ENCODE measurements around the gene KIR2DL3. TPM values are rescaled to one million over a fixed set of nuclear protein-coding genes. Genes with fewer than 3 reads are reported as not detected.
"Not testable (repeated sequence)": the region's sequence is repeated elsewhere in the genome, so short reads cannot be mapped to it uniquely, and the experiment has no call there.

KIR2DL3 gene
- not detected for total RNA-seq
- polyA plus RNA-seq, result not detected

DNA sequence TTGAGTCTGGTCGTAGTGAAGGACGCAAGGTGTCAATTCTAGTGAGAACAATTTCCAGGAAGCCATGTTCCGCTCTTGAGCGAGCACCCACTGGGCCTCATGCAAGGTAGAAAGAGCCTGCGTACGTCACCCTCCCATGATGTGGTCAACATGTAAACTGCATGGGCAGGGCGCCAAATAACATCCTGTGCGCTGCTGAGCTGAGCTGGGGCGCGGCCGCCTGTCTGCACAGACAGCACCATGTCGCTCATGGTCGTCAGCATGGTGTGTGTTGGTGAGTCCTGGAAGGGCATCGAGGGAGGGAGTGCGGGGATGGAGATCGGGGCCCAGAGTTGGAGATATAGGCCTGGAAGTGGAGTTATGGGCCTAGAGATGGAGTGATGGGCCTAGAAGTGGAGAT is at the start of gene KIR2DL3:
Gene KIR2DL3 (plus strand): TSS at position 208 of the 400 bp plus-strand sequence. CDS start 33 bp downstream, at position 241.
- intact Hi-C loops (cut with DNase I); H3K27ac ChIP-seq; ATAC-seq; DNase-seq; H3K4me1 ChIP-seq; H3K9me3 ChIP-seq; H3K27me3 ChIP-seq; H3K36me3 ChIP-seq; H3K4me3 ChIP-seq; FAIRE-seq: not testable (repeated sequence)
- 81 to 91% methylated on average over 13 to 16 of the region's 16 CpGs for WGBS, 2 donors

GRCh38 chr19:54691582-54692297 is 46.6 kb upstream of the KIR2DL3 start:
- no peak for FAIRE-seq
- DNase-seq, result no peak
- no peaks in the 10 kb centered on the region for H3K4me1 ChIP-seq
- H3K4me3 ChIP-seq, result no peak overlapping the region
- TF ChIP-seq, protein P1, sequence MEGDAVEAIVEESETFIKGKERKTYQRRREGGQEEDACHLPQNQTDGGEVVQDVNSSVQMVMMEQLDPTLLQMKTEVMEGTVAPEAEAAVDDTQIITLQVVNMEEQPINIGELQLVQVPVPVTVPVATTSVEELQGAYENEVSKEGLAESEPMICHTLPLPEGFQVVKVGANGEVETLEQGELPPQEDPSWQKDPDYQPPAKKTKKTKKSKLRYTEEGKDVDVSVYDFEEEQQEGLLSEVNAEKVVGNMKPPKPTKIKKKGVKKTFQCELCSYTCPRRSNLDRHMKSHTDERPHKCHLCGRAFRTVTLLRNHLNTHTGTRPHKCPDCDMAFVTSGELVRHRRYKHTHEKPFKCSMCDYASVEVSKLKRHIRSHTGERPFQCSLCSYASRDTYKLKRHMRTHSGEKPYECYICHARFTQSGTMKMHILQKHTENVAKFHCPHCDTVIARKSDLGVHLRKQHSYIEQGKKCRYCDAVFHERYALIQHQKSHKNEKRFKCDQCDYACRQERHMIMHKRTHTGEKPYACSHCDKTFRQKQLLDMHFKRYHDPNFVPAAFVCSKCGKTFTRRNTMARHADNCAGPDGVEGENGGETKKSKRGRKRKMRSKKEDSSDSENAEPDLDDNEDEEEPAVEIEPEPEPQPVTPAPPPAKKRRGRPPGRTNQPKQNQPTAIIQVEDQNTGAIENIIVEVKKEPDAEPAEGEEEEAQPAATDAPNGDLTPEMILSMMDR (IDR thresholded peaks at IDR 0.05), result no peak
- H3K27ac ChIP-seq, result no peak overlapping the region
- H3K9me3 ChIP-seq, result no peaks in the 10 kb centered on the region
- intact Hi-C loops (cut with DNase I), result no loop called here
- no peak for ATAC-seq
- WGBS, 2 donors, result 53 to 55% methylated on average over 9 of the region's 9 CpGs
- H3K27me3 ChIP-seq, result peaks cover 0 to 5% (median 0%) of the 10 kb centered on the region in 4 donors
- no peaks in the 10 kb centered on the region for H3K36me3 ChIP-seq

DNA sequence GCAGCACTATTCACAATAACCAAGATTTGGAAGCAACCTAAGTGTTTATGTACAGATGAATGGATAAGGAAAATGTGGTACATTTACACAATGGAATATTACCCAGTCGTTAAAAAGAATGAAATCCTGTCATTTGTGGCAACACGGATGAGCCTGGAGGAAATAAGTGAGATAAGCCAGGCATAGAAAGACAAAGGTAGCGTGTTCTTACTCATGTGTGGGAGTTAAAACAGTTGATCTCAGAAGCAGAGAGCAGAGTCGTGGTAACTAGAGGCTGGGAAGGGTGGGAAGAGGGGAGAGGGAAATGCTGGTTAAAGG is 46.1 kb upstream of the KIR2DL3 start:
- FAIRE-seq (no peak), DNase-seq (no peak), ATAC-seq (no peak)
- WGBS, 2 donors, result 38 to 42% methylated on average over 4 of the region's 4 CpGs
- intact Hi-C loops (cut with DNase I), result no loop called here
- Histone ChIP-seq H3K27ac (no peak overlapping the region), H3K9me3 (no peaks in the 10 kb centered on the region), H3K4me1 (no peaks in the 10 kb centered on the region), H3K36me3 (no peaks in the 10 kb centered on the region), H3K4me3 (no peak overlapping the region), H3K27me3 (peaks cover 0 to 5% (median 0%) of the 10 kb centered on the region in 4 donors)
- TF ChIP-seq, protein P1 (IDR thresholded peaks at IDR 0.05), result no peak

GRCh38 chr19:54694648-54695047 is 43.7 kb upstream of the KIR2DL3 start:
- Histone ChIP-seq H3K4me1 (no peaks in the 10 kb centered on the region), H3K27ac (no peak overlapping the region), H3K9me3 (no peaks in the 10 kb centered on the region), H3K4me3 (no peak overlapping the region), H3K36me3 (no peaks in the 10 kb centered on the region), H3K27me3 (peaks cover 0 to 5% (median 0%) of the 10 kb centered on the region in 4 donors)
- ATAC-seq, result no peak
- no peak for FAIRE-seq
- TF ChIP-seq, protein P1 (IDR thresholded peaks at IDR 0.05), result no peak
- no peak for DNase-seq
- intact Hi-C loops (cut with DNase I), result no loop called here
- WGBS, 2 donors, result 58 to 61% methylated on average over 5 of the region's 5 CpGs

DNA sequence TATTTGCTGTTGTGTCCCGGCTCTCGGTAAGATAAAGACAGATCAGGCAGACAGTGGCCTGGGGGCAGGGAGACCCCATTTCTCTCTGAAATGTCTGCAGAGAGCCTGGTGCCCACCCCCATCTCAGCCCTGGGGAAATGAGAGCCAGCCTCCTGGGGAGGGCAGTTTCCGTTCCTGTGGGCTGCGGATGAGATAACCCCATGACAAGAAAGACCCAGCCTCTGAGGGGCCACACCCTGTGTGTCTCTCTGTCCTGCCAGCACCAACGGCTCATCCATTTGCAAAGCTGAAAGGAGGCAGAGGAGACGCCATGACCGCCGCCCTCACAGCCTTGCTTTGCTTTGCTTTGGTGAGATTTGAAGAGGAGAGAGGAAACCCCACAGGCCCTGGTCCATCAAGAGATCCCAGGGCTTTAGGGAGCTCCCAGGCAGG is 42.2 kb upstream of the KIR2DL3 start:
- no peak overlapping the region for H3K4me3 ChIP-seq
- peaks cover 0 to 5% (median 0%) of the 10 kb centered on the region in 4 donors for H3K27me3 ChIP-seq
- FAIRE-seq (no peak), DNase-seq (no peak), ATAC-seq (no peak)
- intact Hi-C loops (cut with DNase I), result no loop called here
- H3K36me3 ChIP-seq, result no peaks in the 10 kb centered on the region
- H3K9me3 ChIP-seq, result no peaks in the 10 kb centered on the region
- H3K4me1 ChIP-seq, result no peaks in the 10 kb centered on the region
- 46 to 61% methylated on average over 7 to 8 of the region's 8 CpGs for WGBS, 2 donors
- TF ChIP-seq, protein P1 (IDR thresholded peaks at IDR 0.05), result no peak
- no peak overlapping the region for H3K27ac ChIP-seq
